Smooth muscle cell (in vitro differentiated cells): ENCODE data around the gene UBR3. TPM values are rescaled to one million over a fixed set of nuclear protein-coding genes. Genes with fewer than 3 reads are reported as not detected.

Source experiments
- DNase-seq: peaks from one replicate; lab custom pipeline; 2025; ENCODE audit not compliant: unreplicated experiment; lab: John Stamatoyannopoulos, UW
- H2AFZ ChIP-seq: fragments of 200-600 bp; sonication (generic); 2 replicates; pipeline ENCODE4 v1.6.0; 2016; ENCODE audit warnings: antibody characterized with exemption, low read depth, mild to moderate bottlenecking
- H3F3A ChIP-seq: fragments of 200-600 bp; sonication (generic); 2 replicates; pipeline ENCODE4 v1.6.0; 2017; ENCODE audit warnings: antibody characterized with exemption, low read depth
- H3K27ac ChIP-seq: fragments of 200-600 bp; sonication (generic); 2 replicates; pipeline ENCODE4 v1.5.1; 2016; ENCODE audit warnings: low read depth, mild to moderate bottlenecking
- H3K27me3 ChIP-seq: fragments of 200-600 bp; sonication (generic); 2 replicates; pipeline ENCODE4 v1.6.1; 2016; ENCODE audit warnings: low read depth, mild to moderate bottlenecking
- H3K36me3 ChIP-seq: fragments of 200-600 bp; sonication (generic); 2 replicates; pipeline ENCODE4 v1.5.1; 2016; ENCODE audit warnings: low read depth
- H3K4me1 ChIP-seq: fragments of 200-600 bp; sonication (generic); 2 replicates; pipeline ENCODE4 v1.5.1; 2016; ENCODE audit warnings: low read depth
- H3K4me2 ChIP-seq: fragments of 200-600 bp; sonication (generic); 2 replicates; pipeline ENCODE4 v1.6.0; 2016; ENCODE audit warnings: mild to moderate bottlenecking
- H3K4me3 ChIP-seq: fragments of 200-600 bp; sonication (generic); 2 replicates; pipeline ENCODE4 v1.5.1; 2016; ENCODE audit warnings: mild to moderate bottlenecking
- H3K79me2 ChIP-seq: fragments of 200-600 bp; sonication (generic); 2 replicates; pipeline ENCODE4 v1.6.0; 2016; ENCODE audit warnings: low read depth, mild to moderate bottlenecking
- H3K9ac ChIP-seq: fragments of 200-600 bp; sonication (generic); 2 replicates; pipeline ENCODE4 v1.6.0; 2016; ENCODE audit warnings: low read depth
- H3K9me3 ChIP-seq: fragments of 200-600 bp; sonication (generic); replicated peaks from 2 replicates; pipeline ENCODE4 v1.5.1; 2016; ENCODE audit warnings: low read depth
- H4K20me1 ChIP-seq: fragments of 200-600 bp; sonication (generic); 2 replicates; pipeline ENCODE4 v1.6.0; 2016; ENCODE audit warnings: low read depth
- CTCF ChIP-seq: fragments of 200-600 bp; sonication (generic); IDR thresholded peaks from 2 replicates; pipeline ENCODE4 v1.5.1; 2017; ENCODE audit warnings: borderline replicate concordance, mild to moderate bottlenecking, antibody characterized with exemption; ENCODE audit not compliant: insufficient read depth, poor library complexity, severe bottlenecking
- WGBS: methylation state at CpG from one replicate; pipeline ENCODE4 v1.1.7; 2016; ENCODE audit warnings: low lambda C conversion rate; 5-methylcytosine and 5-hydroxymethylcytosine counted together
- polyA plus RNA-seq: library from polyadenylated mRNA; unstranded; fragments of >200 nt; fragmentation: Nextera tagmentation; extraction: Ambion mirVana; gene quantifications from 2 replicates; pipeline ENCODE4 v1.2.1, GENCODE V29; 2016
- total RNA-seq: library from RNA; depleted of rRNA; stranded (reverse); fragments of >200 nt; gene quantifications from 2 replicates; pipeline ENCODE4 v1.2.3, GENCODE V29; 2014

The UBR3 gene
- total and polyA plus RNA-seq, 2 experiments from 2014 or later: 7.0 to 35.1 TPM

- Histone ChIP-seq H3F3A (no peaks in the 10 kb centered on the region), H3K4me1 (no peaks in the 10 kb centered on the region), H3K4me2 (no peak overlapping the region), H3K9ac (no peak overlapping the region), H4K20me1 (no peaks in the 10 kb centered on the region), H3K27ac (no peak overlapping the region), H3K9me3 (no peaks in the 10 kb centered on the region), H3K27me3 (no peaks in the 10 kb centered on the region), H3K4me3 (no peak overlapping the region), H3K79me2 (no peaks in the 10 kb centered on the region), H2AFZ (no peak overlapping the region), H3K36me3 (no peaks in the 10 kb centered on the region)
- DNase-seq: no peak
- no peak for TF ChIP-seq CTCF
These were observed 263.0 kb downstream of the UBR3 start for GRCh38 chr2:170090229-170090628.

- no peak overlapping the region for H3K27ac ChIP-seq
- H3F3A ChIP-seq: no peaks in the 10 kb centered on the region
- no peak overlapping the region for H3K9ac ChIP-seq
- no peaks in the 10 kb centered on the region for H3K79me2 ChIP-seq
- no peaks in the 10 kb centered on the region for H3K36me3 ChIP-seq
- no peak for DNase-seq
- TF ChIP-seq CTCF: no peak
- H3K9me3 ChIP-seq: no peaks in the 10 kb centered on the region
- no peak overlapping the region for H2AFZ ChIP-seq
- H4K20me1 ChIP-seq: no peaks in the 10 kb centered on the region
- no peaks in the 10 kb centered on the region for H3K4me1 ChIP-seq
- H3K4me2 ChIP-seq: no peak overlapping the region
- 99% methylated on average over 3 of the region's 3 CpGs for WGBS
- H3K4me3 ChIP-seq: no peak overlapping the region
- H3K27me3 ChIP-seq: no peaks in the 10 kb centered on the region
These were observed 264.2 kb downstream of the UBR3 start for GRCh38 chr2:170091436-170091835.

GRCh38 chr2:170092436-170093060 lies 265.3 kb downstream of the UBR3 start:
- H2AFZ ChIP-seq: no peak overlapping the region
- no peak overlapping the region for H3K4me2 ChIP-seq
- DNase-seq: no peak
- H3K9me3 ChIP-seq: peaks cover 6% of the 10 kb centered on the region
- H3K4me3 ChIP-seq: no peak overlapping the region
- no peaks in the 10 kb centered on the region for H3K79me2 ChIP-seq
- no peak for TF ChIP-seq CTCF
- no peak overlapping the region for H3K27ac ChIP-seq
- H3F3A ChIP-seq: no peaks in the 10 kb centered on the region
- WGBS: 47% methylated on average over 4 of the region's 4 CpGs
- no peaks in the 10 kb centered on the region for H3K27me3 ChIP-seq
- H4K20me1 ChIP-seq: no peaks in the 10 kb centered on the region
- H3K9ac ChIP-seq: no peak overlapping the region
- H3K36me3 ChIP-seq: no peaks in the 10 kb centered on the region
- H3K4me1 ChIP-seq: no peaks in the 10 kb centered on the region

- Histone ChIP-seq H3F3A (no peaks in the 10 kb centered on the region), H3K9ac (no peak overlapping the region), H3K79me2 (no peaks in the 10 kb centered on the region), H3K4me1 (no peaks in the 10 kb centered on the region), H3K4me3 (no peak overlapping the region), H4K20me1 (no peaks in the 10 kb centered on the region), H2AFZ (no peak overlapping the region), H3K27me3 (no peaks in the 10 kb centered on the region), H3K36me3 (no peaks in the 10 kb centered on the region), H3K4me2 (no peak overlapping the region), H3K9me3 (peaks cover 6% of the 10 kb centered on the region), H3K27ac (no peak overlapping the region)
- no peak for DNase-seq
- no peak for TF ChIP-seq CTCF
These were observed 268.1 kb downstream of the UBR3 start for GRCh38 chr2:170095380-170095779.
